Measurements from ENCODE around the gene IRF2.

DNA sequence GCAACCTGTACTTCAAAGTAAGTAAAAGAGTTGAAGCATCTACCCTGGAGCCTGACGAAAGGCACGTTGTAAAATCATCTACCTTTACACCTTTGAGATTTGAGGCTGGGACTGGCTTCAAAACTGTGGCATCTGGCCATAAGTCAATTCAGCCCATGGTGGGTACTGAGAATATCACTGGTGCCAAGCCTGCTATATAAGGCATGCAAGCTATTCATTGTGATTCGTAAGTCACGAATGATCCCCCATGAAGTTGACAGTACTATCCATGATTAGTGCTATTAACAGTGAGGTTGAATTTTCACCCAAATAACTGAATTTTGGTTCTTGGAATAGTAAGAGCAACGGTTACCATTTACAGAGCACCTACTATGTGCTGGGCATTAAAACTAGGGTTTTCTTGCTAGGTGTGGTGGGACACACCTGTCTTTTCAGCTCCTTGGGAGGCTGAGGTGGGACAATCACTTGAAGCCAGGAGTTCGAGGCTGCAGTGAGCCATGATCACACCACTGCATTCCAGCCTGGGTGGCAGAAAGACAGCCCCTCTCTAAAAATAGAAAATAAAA, 39.8 kb downstream of the IRF2 start:
- TF ChIP-seq, protein P1, sequence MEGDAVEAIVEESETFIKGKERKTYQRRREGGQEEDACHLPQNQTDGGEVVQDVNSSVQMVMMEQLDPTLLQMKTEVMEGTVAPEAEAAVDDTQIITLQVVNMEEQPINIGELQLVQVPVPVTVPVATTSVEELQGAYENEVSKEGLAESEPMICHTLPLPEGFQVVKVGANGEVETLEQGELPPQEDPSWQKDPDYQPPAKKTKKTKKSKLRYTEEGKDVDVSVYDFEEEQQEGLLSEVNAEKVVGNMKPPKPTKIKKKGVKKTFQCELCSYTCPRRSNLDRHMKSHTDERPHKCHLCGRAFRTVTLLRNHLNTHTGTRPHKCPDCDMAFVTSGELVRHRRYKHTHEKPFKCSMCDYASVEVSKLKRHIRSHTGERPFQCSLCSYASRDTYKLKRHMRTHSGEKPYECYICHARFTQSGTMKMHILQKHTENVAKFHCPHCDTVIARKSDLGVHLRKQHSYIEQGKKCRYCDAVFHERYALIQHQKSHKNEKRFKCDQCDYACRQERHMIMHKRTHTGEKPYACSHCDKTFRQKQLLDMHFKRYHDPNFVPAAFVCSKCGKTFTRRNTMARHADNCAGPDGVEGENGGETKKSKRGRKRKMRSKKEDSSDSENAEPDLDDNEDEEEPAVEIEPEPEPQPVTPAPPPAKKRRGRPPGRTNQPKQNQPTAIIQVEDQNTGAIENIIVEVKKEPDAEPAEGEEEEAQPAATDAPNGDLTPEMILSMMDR (IDR thresholded peaks at IDR 0.05): no peak
- TF ChIP-seq ZFX (IDR thresholded peaks at IDR 0.05; ENCODE audit: borderline replicate concordance): no peak

Measured in 22Rv1 (cell line).